Vagina (tissue), 2 donors: ENCODE data around the gene ASXL2.

Experiments used
- POLR2A ChIP-seq, 2 donors: fragments of 450-650 bp; IDR thresholded peaks; one replicate each; pipeline ENCODE4 v1.6.1; 2017; ENCODE audit warnings: antibody characterized with exemption in 2 of 2, mild to moderate bottlenecking in 2 of 2, moderate library complexity in 2 of 2
- POLR2AphosphoS5 ChIP-seq, 2 donors: sonication (generic); formaldehyde crosslinking; IDR thresholded peaks; one replicate each; pipeline ENCODE4 v1.9.0; 2017; ENCODE audit warnings: antibody characterized with exemption in 2 of 2, mild to moderate bottlenecking in 2 of 2, low read depth in 1 of 2; ENCODE audit not compliant: insufficient read depth in 1 of 2
- TF ChIP-seq, protein P1 (sequence below), 3 experiments: fragments of 450-650 bp in 2 of 3; fragments of 200-600 bp in 1 of 3; sonication (generic) in 1 of 3; IDR thresholded peaks; one replicate each; pipeline ENCODE4 v1.5.1; 2017 to 2019; ENCODE audit warnings: antibody characterized with exemption in 3 of 3, mild to moderate bottlenecking in 2 of 3, moderate library complexity in 2 of 3

DNA sequence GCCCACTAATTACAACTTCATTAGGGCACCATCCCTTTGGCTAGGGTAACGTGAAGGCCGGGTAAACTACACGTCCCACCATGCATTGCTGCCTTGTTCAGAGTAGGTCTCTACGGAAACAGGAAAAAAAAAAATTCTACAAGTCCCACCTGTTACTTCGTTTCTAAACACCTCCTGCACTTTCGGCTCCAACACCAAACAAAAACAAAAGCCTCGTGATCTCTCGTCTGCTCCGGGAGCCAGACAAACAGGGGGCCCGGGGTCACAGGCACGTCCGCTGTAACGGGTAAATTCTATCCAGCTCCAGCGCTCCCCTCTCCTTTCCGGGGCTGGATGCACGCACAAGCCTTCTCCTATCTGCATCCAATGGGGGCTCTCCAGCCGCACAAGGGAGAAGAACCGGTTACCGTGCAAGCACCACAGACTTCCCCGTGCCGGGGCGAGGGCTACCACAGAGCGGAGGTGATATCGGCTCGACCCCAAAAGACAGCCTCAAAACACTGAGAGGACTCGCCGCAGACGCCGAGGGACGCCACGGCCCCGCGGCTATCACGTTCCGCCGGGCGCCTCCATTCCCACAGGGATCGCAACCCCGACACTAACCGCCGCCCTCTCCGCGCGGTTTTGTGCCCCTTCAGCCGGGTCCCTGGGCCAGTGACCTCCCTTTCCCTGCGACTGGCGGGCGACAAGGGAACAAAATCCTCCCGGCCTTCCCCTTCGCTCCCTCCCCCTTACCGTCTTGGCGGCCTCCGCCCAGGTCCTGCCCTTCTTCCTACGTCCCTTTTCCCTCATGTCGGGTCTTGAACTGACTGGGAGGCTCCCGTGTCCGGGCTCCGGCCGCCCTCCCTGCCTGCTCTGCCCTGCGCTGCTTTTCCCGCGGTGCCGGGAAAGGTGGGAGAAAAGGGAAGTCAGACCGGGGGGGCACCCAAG lies 591 bp downstream of the ASXL2 start:
- TF ChIP-seq, protein P1, sequence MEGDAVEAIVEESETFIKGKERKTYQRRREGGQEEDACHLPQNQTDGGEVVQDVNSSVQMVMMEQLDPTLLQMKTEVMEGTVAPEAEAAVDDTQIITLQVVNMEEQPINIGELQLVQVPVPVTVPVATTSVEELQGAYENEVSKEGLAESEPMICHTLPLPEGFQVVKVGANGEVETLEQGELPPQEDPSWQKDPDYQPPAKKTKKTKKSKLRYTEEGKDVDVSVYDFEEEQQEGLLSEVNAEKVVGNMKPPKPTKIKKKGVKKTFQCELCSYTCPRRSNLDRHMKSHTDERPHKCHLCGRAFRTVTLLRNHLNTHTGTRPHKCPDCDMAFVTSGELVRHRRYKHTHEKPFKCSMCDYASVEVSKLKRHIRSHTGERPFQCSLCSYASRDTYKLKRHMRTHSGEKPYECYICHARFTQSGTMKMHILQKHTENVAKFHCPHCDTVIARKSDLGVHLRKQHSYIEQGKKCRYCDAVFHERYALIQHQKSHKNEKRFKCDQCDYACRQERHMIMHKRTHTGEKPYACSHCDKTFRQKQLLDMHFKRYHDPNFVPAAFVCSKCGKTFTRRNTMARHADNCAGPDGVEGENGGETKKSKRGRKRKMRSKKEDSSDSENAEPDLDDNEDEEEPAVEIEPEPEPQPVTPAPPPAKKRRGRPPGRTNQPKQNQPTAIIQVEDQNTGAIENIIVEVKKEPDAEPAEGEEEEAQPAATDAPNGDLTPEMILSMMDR (IDR thresholded peaks at IDR 0.05) = no peak
- TF ChIP-seq POLR2AphosphoS5 (IDR thresholded peaks at IDR 0.05; ENCODE audit: insufficient read depth in 1 of 2, low read depth in 1 of 2) (no peak), POLR2A (IDR thresholded peaks at IDR 0.05) (no peak)
